HG02970 (cell line): ENCODE results near the gene CDH13.

ENCODE experiments used
- ATAC-seq: cut with Tn5 transposase; IDR thresholded peaks from one replicate; pipeline ENCODE4 v1.9.1; 2021; ENCODE audit warnings: mild to moderate bottlenecking, moderate library complexity, moderate number of reproducible peaks; ENCODE audit not compliant: unreplicated experiment, low FRiP score

CDH13 gene

GRCh38 chr16:83508295-83508694 lies 881.5 kb downstream of the CDH13 start:
- no peak for ATAC-seq

GRCh38 chr16:83509316-83509715 lies 882.5 kb downstream of the CDH13 start:
- ATAC-seq = no peak

DNA sequence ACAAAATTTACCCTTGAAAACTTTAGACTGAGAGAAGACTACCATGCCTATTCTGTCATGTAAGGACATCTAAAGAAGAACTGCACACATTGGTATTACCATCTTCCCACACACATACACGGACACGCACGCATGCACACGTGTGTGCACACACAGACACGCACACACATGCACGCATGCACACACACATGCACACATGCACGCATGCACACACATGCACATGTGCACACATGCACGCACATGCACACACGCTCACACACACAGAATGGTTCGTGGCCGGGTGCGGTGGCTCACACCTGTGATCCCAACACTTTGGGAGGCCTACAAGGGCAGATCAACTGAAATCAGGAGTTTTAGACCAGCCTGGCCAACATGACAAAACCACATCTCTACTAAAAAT lies 884.1 kb downstream of the CDH13 start:
- no peak for ATAC-seq

- ATAC-seq = no peak
Observed at GRCh38 chr16:83513008-83513755, 886.4 kb downstream of the CDH13 start.

- ATAC-seq = no peak
Observed at GRCh38 chr16:83515395-83515794, 888.6 kb downstream of the CDH13 start.

DNA sequence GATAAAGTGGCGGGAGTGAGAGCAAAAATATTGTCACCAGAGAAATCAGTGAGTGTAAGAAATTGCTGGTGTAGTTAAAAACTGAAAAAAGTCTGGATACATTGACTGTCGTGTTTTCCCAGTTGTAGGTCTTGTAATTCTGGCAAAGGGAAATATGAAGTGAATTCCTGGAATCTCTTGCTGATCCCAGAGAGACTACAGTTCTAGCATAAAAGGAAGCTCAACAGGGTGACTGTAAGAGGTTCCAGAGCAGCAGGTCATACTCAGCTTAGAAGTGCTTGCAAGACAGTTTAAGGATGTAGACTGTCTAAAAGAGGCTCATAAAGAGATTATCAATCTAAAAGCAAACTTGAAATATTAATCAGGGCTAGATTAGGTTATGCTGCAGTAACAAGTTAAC lies 890.2 kb downstream of the CDH13 start:
- ATAC-seq = no peak

DNA sequence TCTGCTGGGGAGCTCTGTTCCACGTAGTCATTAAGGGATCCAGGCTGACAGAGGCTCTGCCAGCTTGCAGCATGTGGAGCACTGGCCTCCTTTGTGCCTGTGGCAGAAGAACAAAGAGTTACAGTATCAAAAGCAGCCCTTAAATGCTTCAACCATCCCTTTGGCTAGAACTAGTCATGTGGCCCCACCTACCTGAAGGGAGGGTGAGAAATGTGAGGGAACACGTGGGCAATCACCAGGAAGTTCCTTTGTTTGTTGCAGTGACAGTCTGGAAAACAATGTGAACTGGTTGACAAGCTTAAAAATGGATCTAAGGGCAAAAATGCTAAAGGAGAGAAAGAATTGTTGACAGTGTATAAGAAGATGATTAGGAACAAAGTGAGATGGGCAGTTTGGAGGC lies 890.6 kb downstream of the CDH13 start:
- ATAC-seq = no peak

- no peak for ATAC-seq
Observed at GRCh38 chr16:83520596-83520995, 893.8 kb downstream of the CDH13 start.

DNA sequence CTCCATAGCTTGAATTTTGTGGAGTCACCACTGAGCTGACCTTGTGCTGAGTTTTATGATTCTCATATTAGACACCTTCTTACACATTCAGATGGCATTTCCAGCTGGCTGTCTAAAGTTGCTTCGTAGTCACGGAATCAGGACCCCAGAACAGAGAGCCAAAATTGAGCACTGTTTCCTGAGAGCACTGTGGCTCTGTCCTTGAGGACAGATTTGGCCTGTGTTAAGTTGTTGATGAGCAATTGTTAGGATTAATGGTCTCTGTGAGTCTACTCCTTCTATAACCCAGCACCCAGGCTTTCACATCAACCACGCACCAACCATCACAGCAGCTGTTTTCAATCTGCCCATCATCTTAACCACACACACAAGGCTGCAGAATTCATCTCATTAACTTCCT lies 903.5 kb downstream of the CDH13 start:
- ATAC-seq = no peak

DNA sequence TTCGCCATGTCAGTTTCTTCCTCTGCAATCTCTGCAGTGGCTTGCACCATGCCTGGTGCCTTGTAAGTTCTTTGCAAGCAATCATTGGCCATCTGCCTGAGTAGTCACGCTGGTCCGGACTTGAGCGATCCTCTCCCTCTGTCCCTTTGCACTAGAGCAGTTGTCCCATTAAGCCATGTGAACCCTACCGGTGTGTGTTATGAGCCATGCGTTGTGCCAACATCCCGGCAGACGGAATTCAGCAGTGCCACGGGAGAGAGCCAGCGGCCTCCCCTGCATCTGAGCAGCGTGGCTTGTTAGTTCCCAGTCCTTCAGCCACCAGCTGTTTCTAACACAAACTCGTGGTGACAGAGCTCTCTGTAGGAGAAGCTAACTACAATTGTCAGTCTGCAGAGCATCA lies 905.9 kb downstream of the CDH13 start:
- no peak for ATAC-seq

- ATAC-seq = no peak
Observed at GRCh38 chr16:83533193-83533592, 906.4 kb downstream of the CDH13 start.

GRCh38 chr16:83538707-83539106 lies 911.9 kb downstream of the CDH13 start:
- no peak for ATAC-seq

- no peak for ATAC-seq
Observed at GRCh38 chr16:83539736-83540490, 913.1 kb downstream of the CDH13 start.

DNA sequence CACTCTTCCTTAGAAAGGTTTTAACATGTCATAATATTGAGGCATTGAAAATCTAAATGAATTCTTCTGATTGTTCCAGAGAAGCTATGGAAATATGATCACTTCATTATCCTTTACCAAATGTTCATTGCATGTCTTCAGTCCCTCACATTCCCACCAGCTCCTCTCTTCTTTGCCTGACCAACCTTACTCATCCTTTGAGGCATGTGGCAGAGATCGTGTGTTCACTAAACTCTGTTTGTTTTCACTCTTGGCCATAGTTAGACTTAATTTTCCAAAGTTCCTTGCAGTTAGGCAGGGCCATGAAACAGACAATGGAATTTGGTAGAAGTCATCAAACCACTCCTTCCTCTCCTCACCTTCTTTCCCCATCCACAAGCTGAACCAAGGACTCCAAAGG lies 914.5 kb downstream of the CDH13 start:
- ATAC-seq = no peak

DNA sequence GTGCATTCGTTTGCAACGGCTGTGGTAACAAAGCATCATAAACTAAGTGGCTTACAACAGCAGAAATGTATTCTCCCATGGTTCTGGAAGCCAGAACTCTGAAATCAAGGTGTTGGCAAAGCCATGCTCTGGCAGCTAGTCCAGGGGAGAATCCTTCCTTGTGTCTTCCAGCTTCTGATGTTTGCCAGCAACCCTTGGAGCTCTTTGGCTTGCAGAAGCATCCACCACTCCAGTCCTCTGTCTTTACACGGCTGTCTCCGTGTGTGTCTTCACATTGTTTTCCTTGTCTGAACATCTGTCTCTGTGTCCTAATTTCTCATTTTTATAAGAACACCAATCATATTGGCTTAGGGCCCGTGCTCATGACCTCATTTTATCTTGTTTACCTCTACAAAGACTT lies 915.7 kb downstream of the CDH13 start:
- ATAC-seq = no peak

DNA sequence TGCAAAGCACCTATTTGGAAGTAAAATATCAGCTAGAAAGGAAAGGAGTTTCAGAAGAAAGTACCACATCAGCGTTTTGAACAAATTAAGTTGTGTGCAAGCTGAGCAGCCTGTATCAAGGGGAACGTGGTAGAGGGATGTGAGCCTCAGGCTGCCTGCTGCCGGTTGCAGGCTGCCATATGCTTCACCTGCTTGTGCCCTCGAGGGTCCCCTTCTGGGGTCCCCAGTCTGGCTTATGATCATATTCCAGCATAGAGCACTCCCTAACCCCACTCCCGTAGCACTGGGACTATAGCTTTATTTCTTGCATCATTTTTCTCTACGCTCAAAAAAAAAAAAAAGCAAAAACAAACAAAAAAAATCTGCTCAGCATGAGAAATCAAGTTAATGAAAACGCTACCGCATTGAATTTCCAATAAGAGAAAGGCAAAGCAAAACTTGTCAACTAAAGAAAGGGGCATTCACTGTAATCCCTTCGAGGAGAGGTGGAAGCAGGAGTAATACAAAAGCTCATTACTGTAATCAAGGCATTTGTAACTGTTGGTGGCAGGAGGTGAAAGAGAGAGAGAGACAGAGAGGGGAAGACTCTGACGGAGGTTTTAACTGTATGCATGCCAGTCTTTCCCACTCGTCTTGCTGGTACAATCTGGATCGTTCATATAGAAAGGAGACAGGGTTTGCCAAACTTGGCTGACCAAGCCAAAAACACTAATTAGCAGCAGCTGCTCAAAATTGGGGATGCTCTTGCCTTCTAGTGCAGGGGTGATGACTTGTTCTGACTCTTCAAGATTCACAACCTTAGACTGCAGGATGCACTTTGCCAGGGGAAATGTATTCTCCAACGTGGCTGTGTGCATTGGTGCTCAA lies 922.8 kb downstream of the CDH13 start:
- ATAC-seq = no peak

DNA sequence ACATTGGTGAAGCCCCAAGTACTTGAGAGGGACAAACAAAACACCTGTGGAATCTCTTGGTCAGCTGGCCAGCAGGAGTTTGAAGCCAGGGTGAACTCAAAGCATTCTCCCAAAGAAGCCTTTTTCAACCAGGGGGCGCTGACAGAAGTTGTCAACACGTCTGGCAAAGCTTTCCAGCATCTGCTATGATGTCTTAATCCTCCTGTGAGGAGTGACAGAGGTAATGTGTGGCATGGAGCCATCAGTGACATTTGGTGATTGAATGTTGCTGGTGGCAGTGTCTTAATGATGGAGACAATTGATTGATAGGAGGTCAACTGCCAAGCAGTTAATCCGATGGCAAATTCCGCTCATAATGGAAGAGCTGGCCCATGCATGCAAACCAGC lies 923.4 kb downstream of the CDH13 start:
- no peak for ATAC-seq

DNA sequence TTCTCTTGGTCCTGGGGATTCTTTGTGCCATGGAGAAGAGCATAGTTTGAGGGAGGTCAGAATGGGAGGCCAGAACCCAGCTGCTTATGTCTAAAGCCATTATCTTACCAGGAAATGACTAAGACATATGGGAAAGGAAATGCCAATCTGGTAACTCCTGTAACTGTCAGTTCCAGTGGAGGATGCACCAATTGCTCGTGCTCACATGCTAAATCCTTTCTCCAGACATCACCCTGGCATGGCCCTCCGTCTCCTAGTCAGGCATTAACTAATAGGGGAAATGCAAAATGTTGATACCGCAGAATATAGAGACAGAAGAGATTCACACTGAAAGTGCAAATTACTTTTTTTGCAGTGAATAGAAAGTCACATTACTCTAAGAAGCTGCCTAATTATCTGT lies 925.5 kb downstream of the CDH13 start:
- no peak for ATAC-seq

GRCh38 chr16:83552930-83553329 lies 926.2 kb downstream of the CDH13 start:
- no peak for ATAC-seq

- no peak for ATAC-seq
Observed at GRCh38 chr16:83554096-83554495, 927.3 kb downstream of the CDH13 start.

DNA sequence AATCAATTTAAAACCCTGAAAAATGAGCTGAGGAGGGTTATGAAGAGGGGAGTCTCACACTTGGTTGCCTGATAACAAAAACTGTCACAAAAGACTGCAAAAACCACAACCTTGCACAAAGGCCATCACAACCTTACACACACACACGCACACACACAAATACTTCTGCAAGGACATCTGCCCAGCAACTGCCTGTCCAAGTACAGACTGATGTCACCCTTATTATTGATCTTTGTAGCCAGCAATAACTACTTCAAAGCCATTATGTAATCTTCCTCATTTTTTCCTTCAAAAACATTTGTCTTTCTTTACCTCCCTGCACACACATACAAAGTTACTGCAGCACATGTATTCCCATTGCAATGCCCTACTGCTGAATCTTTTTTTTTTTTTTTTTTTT lies 927.8 kb downstream of the CDH13 start:
- no peak for ATAC-seq
